Activated gamma-delta T cell treated with Interleukin-2 at 50 U/mL for 16 hours (primary cell): Measurements from ENCODE around the gene SYNPO2.

Experiments used
- DNase-seq: peaks from one replicate; pipeline ENCODE4 v3.0.0-alpha.2; 2020

The SYNPO2 gene

GRCh38 chr4:119082661-119083060 is 194.0 kb downstream of the SYNPO2 start:
- DNase-seq, result no peak

GRCh38 chr4:119084513-119084912 is 195.9 kb downstream of the SYNPO2 start:
- DNase-seq, result no peak

DNA sequence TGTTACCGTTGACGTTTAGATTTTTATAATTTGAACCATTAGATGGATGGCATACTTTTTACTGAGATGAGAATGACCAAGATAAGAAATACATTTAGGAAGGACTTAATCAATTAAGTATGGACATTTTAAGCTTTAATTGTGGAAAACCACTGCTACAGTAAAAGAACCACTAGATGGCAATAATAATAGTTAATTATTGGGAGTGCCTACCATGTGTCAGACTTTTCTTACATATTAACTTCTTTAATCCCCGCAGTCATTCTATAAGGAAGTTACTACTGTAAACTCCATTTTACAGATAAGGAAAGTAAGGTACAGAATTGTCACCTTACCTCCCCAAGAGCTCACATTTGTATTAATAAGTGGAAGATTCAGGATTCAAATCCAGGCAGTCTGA is 198.5 kb downstream of the SYNPO2 start:
- DNase-seq, result no peak

- DNase-seq, result no peak
Observed at GRCh38 chr4:119087656-119088055, 199.0 kb downstream of the SYNPO2 start.

DNA sequence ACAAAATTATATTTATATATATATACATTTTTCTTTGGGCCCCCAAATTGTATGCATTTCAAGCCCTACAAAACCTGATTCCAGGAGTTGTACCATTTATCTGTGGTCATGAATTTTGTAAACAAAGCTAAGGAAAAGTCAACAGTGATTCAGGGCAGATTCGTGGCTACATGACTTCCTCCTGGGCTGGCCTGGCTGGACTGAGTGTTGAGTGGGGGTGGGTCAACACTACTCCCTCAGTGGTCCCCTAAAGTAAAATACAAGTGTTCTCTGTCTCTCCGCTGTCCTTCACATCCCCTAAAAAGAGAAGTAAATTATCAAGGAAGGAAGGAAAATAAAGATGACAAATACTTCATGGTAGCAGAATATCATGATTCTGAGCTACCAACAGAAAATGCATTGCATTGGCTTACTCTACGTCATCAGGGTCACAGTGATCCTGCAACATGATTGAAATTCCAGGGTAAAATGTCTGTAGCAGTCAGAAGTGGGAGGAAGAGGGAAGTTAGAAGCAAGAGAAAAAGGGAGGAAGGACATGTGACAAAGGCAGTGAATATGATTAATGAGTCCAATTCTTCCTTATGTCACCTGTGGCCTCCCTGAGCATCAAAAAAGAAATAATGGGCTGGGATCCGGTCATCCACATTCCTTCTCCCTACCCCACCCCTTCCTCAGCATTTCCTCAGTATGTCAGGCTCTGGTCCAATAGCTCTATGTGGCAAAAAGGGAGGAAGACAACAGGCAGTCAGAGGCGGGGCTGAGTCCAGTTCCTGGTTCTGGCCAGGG is 204.6 kb downstream of the SYNPO2 start:
- no peak for DNase-seq

DNA sequence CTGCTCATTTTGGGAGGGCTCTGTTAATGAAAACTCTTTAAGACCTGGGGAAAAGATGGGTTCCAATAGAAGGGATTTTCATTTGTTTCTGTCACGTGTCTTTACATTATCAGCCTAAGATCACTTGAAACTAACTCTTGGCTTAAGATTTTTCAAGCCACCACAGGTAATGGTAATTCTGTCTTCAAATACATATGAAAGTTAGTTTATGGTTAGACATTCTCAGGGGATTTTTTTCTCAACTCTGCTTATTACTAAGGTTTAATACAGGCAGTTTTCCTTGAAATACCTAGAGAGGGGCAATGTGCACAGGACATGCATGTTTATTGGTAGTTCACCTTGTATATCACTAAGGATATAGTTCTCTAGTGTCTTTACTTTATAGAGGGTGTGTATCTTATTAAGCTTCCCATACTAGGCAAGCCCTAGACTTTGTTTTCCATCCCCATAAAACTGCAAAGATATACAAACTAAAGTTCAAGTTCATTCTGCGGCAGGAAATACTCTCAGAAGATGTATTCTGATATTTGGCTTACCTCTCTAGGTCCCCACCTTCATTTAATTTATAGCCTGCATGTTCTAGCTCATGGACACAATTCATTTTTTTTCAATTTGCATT is 208.7 kb downstream of the SYNPO2 start:
- no peak for DNase-seq

- DNase-seq, result no peak
Observed at GRCh38 chr4:119098306-119098705, 209.7 kb downstream of the SYNPO2 start.

- DNase-seq, result no peak
Observed at GRCh38 chr4:119099227-119099810, 210.7 kb downstream of the SYNPO2 start.

- no peak for DNase-seq
Observed at GRCh38 chr4:119100655-119101054, 212.0 kb downstream of the SYNPO2 start.

DNA sequence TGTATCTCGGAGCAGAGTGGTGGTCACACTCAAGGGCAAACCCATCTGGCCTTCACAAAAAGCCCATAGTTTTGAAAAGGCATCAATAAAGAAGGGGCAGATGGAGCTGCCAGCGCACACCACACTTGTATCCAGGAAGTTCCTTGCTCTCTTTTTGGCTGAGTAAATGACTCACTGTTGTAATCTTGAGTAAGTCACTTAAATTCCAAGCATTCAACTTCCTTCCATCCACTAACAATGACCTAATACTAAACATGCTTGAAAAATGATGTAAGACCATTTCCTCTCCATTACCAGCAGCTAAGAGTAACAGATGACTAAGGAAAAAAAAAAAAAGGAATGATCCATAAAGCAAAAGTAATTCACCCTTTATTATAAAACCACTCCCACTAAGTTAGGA is 214.6 kb downstream of the SYNPO2 start:
- DNase-seq, result no peak

- no peak for DNase-seq
Observed at GRCh38 chr4:119104644-119105273, 216.1 kb downstream of the SYNPO2 start.

GRCh38 chr4:119105605-119106004 is 217.0 kb downstream of the SYNPO2 start:
- DNase-seq, result no peak

DNA sequence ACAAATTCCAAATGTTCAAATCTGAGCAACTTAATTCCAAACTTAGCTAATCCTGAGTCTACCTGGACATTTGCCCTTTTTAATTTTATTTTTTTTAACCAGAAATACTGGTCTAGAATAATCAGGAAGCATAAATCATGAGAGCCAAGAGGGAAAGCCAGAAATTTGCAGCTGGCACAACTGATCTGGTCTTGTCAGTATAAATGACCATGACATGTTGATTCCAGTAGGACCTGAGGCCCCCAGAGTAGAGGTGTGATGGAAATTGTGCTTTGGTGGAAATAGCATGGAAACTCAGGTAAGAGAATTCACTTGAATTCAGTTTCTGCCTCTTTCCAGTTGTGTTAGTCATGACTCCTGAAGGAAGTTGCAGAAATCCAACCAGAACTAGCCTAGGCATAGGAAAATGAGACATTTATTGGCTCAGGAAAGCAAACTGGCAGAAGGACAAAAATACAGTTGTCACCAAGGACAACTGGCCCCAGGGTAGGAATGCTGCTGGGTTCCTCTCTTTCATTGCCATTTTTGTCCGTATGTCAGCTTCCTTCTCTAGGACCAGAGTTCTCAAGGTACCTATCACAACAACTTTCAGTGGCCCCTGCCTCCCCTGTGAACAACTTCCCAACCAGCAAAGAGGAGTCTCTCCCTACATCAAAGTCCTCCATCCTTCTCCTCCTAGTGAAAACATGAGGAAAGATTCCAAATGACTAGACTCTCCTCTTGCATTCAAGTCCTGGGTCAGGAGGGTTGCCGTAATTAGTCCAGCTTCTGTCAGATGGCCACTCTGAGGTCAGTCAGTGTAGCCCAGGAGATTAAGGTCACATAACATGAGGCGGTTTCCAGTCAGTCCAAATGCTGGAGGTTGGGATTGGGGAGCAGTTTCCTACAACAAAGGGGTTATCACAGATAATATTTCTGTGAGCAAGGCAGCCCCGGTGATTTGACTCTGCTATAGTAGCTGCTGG is 217.7 kb downstream of the SYNPO2 start:
- DNase-seq, result no peak

GRCh38 chr4:119110121-119110520 is 221.5 kb downstream of the SYNPO2 start:
- no peak for DNase-seq
